ENCODE data around the gene TRPM4.

TRPM4 gene

GRCh38 chr19:49160450-49161189, 3.0 kb downstream of the TRPM4 start:
- no peak overlapping the region for H3K4me3 ChIP-seq (ENCODE audit: low read depth, low read length)
- no peak for DNase-seq (ENCODE audit: low read depth, low spot score)
- TF ChIP-seq CTCF (IDR thresholded peaks at IDR 0.05; ENCODE audit: low read depth, low read length), result no peak
- in situ Hi-C loops (cut with HindIII; ENCODE audit: low sequenced_read_pairs), result no loop called here

- H3K4me3 ChIP-seq (ENCODE audit: low read depth, low read length), result no peak overlapping the region
- DNase-seq (ENCODE audit: low read depth, low spot score), result peak; percentile 26
- in situ Hi-C loops (cut with HindIII; ENCODE audit: low sequenced_read_pairs), result no loop called here
- no peak for TF ChIP-seq CTCF (IDR thresholded peaks at IDR 0.05; ENCODE audit: low read depth, low read length)
Observed at GRCh38 chr19:49161987-49162386, 4.4 kb downstream of the TRPM4 start.

- no peak for DNase-seq (ENCODE audit: low read depth, low spot score)
- TF ChIP-seq CTCF (IDR thresholded peaks at IDR 0.05; ENCODE audit: low read depth, low read length), result no peak
- in situ Hi-C loops (cut with HindIII; ENCODE audit: low sequenced_read_pairs), result no loop called here
- H3K4me3 ChIP-seq (ENCODE audit: low read depth, low read length), result no peak overlapping the region
Observed at GRCh38 chr19:49165111-49165750, 7.6 kb downstream of the TRPM4 start.

GRCh38 chr19:49165865-49166301, 8.3 kb downstream of the TRPM4 start:
- in situ Hi-C loops (cut with HindIII; ENCODE audit: low sequenced_read_pairs), result no loop called here
- no peak overlapping the region for H3K4me3 ChIP-seq (ENCODE audit: low read depth, low read length)

GRCh38 chr19:49167857-49168409, 10.3 kb downstream of the TRPM4 start:
- no peak for DNase-seq (ENCODE audit: low read depth, low spot score)
- TF ChIP-seq CTCF (IDR thresholded peaks at IDR 0.05; ENCODE audit: low read depth, low read length), result no peak
- in situ Hi-C loops (cut with HindIII; ENCODE audit: low sequenced_read_pairs), result no loop called here
- H3K4me3 ChIP-seq (ENCODE audit: low read depth, low read length), result no peak overlapping the region

More at GRCh38 chr19:49165865-49166301, 8.3 kb downstream of the TRPM4 start:
- DNase-seq (ENCODE audit: low read depth, low spot score), result no peak
- TF ChIP-seq CTCF (IDR thresholded peaks at IDR 0.05; ENCODE audit: low read depth, low read length), result peak; percentile 15

DNA sequence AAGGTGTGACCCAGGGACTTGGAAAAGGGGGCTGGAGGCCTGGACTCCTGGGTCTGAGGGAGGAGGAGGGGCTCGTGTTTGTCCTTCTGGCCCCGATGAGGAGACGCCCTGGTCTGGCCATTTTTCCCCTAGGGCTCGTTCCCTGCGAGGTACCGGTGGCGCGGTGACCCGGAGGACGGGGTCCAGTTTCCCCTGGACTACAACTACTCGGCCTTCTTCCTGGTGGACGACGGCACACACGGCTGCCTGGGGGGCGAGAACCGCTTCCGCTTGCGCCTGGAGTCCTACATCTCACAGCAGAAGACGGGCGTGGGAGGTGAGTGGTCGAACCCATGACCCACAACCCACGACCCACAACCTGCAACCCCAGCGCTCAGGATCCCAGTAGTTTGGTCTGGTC, 10.8 kb downstream of the TRPM4 start:
- in situ Hi-C loops (cut with HindIII; ENCODE audit: low sequenced_read_pairs), result no loop called here
- no peak for DNase-seq (ENCODE audit: low read depth, low spot score)
- H3K4me3 ChIP-seq (ENCODE audit: low read depth, low read length), result no peak overlapping the region
- TF ChIP-seq CTCF (IDR thresholded peaks at IDR 0.05; ENCODE audit: low read depth, low read length), result no peak
